ENCODE measurements around the gene CXCL14.

Gene CXCL14

GRCh38 chr5:135578685-135579341 is at the start of gene CXCL14:
Gene CXCL14, minus strand, starts transcription at chr5:135578991. Its CDS starts 213 bp downstream, at chr5:135578778.
- no peak for DNase-seq

- DNase-seq: no peak
Measured at GRCh38 chr5:135626636-135627035, 47.8 kb upstream of the CXCL14 start.

GRCh38 chr5:135625961-135626360 is 47.2 kb upstream of the CXCL14 start:
- DNase-seq: no peak

GRCh38 chr5:135625486-135625885 is 46.7 kb upstream of the CXCL14 start:
- no peak for DNase-seq

GRCh38 chr5:135625061-135625460 is 46.3 kb upstream of the CXCL14 start:
- DNase-seq: no peak

- no peak for DNase-seq
Measured at GRCh38 chr5:135623186-135623715, 44.5 kb upstream of the CXCL14 start.

GRCh38 chr5:135615581-135616260 is 36.9 kb upstream of the CXCL14 start:
- DNase-seq: no peak

GRCh38 chr5:135615171-135615570 is 36.4 kb upstream of the CXCL14 start:
- DNase-seq: no peak

- no peak for DNase-seq
Measured at GRCh38 chr5:135609981-135610380, 31.2 kb upstream of the CXCL14 start.

- DNase-seq: no peak
Measured at GRCh38 chr5:135608761-135609443, 30.1 kb upstream of the CXCL14 start.

GRCh38 chr5:135608361-135608760 is 29.6 kb upstream of the CXCL14 start:
- no peak for DNase-seq

- no peak for DNase-seq
Measured at GRCh38 chr5:135606431-135606830, 27.6 kb upstream of the CXCL14 start.

- DNase-seq: no peak
Measured at GRCh38 chr5:135605221-135605620, 26.4 kb upstream of the CXCL14 start.

- no peak for DNase-seq
Measured at GRCh38 chr5:135604056-135604455, 25.3 kb upstream of the CXCL14 start.

GRCh38 chr5:135602882-135603721 is 24.3 kb upstream of the CXCL14 start:
- DNase-seq: no peak

- DNase-seq: no peak
Measured at GRCh38 chr5:135601466-135601865, 22.7 kb upstream of the CXCL14 start.

GRCh38 chr5:135600971-135601381 is 22.2 kb upstream of the CXCL14 start:
- no peak for DNase-seq

- DNase-seq: no peak
Measured at GRCh38 chr5:135600152-135600570, 21.4 kb upstream of the CXCL14 start.

- DNase-seq: no peak
Measured at GRCh38 chr5:135599421-135600151, 20.8 kb upstream of the CXCL14 start.

GRCh38 chr5:135598691-135599395 is 20.1 kb upstream of the CXCL14 start:
- DNase-seq: no peak

- DNase-seq: no peak
Measured at GRCh38 chr5:135596788-135597187, 18.0 kb upstream of the CXCL14 start.

All from activated naive CD4-positive, alpha-beta T cell treated with anti-CD3 and anti-CD28 coated beads, Interleukin-2, amount 50 U/mL, for 16 hours (primary cell).